Adrenal gland (tissue), 12 donors: Measurements from ENCODE around the gene LY9. TPM values are rescaled to one million over a fixed set of nuclear protein-coding genes. Genes with fewer than 3 reads are reported as not detected.

Experiments used
- DNase-seq, 7 donors: peaks; one replicate each; pipeline ENCODE4 v3.0.0-alpha.2; 2019 to 2020
- H3K27ac ChIP-seq, 5 donors: fragments of 200-600 bp; sonication (generic) in 4 of 5; 1 replicate in 3 of 5; 2 replicates in 2 of 5; pipeline versions ENCODE4 v1.5.1 to v1.8.0; 2016 to 2020; ENCODE audit warnings: mild to moderate bottlenecking in 1 of 5
- H3K27me3 ChIP-seq: fragments of 200-600 bp; 2 replicates; pipeline ENCODE4 v1.8.0; 2021
- H3K36me3 ChIP-seq, 2 donors: fragments of 200-600 bp; replicated peaks in 1 of 2; 1 replicate in 1 of 2; 2 replicates in 1 of 2; pipeline versions ENCODE4 v1.5.1 to v1.8.0; 2018 to 2022
- H3K4me1 ChIP-seq, 2 donors: fragments of 200-600 bp; replicated peaks in 1 of 2; 1 replicate in 1 of 2; 2 replicates in 1 of 2; pipeline versions ENCODE4 v1.5.1 to v1.8.0; 2018 to 2021
- H3K4me3 ChIP-seq, 4 donors: fragments of 200-600 bp; sonication (generic) in 3 of 4; one replicate each; pipeline ENCODE4 v1.5.1; 2016 to 2018
- H3K9me3 ChIP-seq, 3 donors: fragments of 200-600 bp; sonication (generic) in 1 of 3; replicated peaks in 1 of 3; 1 replicate in 2 of 3; 2 replicates in 1 of 3; pipeline versions ENCODE4 v1.5.1 to v1.8.0; 2016 to 2021
- CTCF ChIP-seq, 6 experiments: fragments of 450-650 bp in 4 of 6; fragments of 200-600 bp in 2 of 6; sonication (generic) in 1 of 6; IDR thresholded peaks; 1 replicate in 5 of 6; 2 replicates in 1 of 6; pipeline versions ENCODE4 v1.5.1 to v1.8.0; 2016 to 2021; ENCODE audit warnings: antibody characterized with exemption in 6 of 6, mild to moderate bottlenecking in 2 of 6, moderate library complexity in 1 of 6
- POLR2A ChIP-seq, 2 donors: fragments of 450-650 bp; IDR thresholded peaks; one replicate each; pipeline ENCODE4 v1.6.1; 2017; ENCODE audit warnings: antibody characterized with exemption in 2 of 2, mild to moderate bottlenecking in 2 of 2, moderate library complexity in 1 of 2
- WGBS, 4 donors: extraction: QIAGEN DNeasy Blood & Tissue Kit in 2 of 4; methylation state at CpG; one replicate each; pipeline versions ENCODE4 v1.1.5 to v1.1.7; 2013 to 2017; 5-methylcytosine and 5-hydroxymethylcytosine counted together
- intact Hi-C, 2 donors: fragments of 100-400 bp; cut with DNase I; formaldehyde crosslinking; loops; one replicate each; pipeline versions ENCODE4 v1.14.1 to v1.15.0; 2022 to 2023
- polyA plus RNA-seq, 3 donors: library from polyadenylated mRNA; stranded (reverse); fragments of 200-250 nt in 2 of 3; fragments of 350-450 nt in 1 of 3; fragmentation: Illumina TruSeq in 1 of 3; extraction: RNeasy Lipid Tissue Mini Kit (QIAGEN cat#74804) in 1 of 3; gene quantifications; one replicate each; pipeline ENCODE4 v1.2.3, GENCODE V29; 2013 to 2014
- total RNA-seq, 9 donors: library from RNA; depleted of rRNA in 4 of 9; stranded (reverse); fragments of >200 nt in 4 of 9; fragments of 120-200 nt in 1 of 9; fragmentation: NEBNext Ultra II Directional in 1 of 9; extraction: Animal tissue kit (Norgen Biotek cat#: 25700) in 1 of 9; gene quantifications; one replicate each; pipeline versions ENCODE4 v1.1.0 to v1.2.4, GENCODE V29; 2013 to 2023
- donor health status: healthy with polysubstance abuse.
- donor health status: Bipolar disorder and iron deficiency.
- donor health status: DM: yes; HTN: yes; CAD: no.
- donor health status: DM: no; HTN: no; CAD: no.
- donor health status: DM: no; HTN: no; CAD: no.
- donor health status: DM: yes; HTN: yes; CAD: no.

LY9 gene
- total and polyA plus RNA-seq, 12 donors = 0.14 to 1.3 (median 0.34) TPM; not detected in 2

GRCh38 chr1:160801836-160802580 is 6.0 kb downstream of the LY9 start:
- WGBS, 4 donors = 92 to 94% (median 93%) methylated on average over 16 to 43 of the region's 43 CpGs
- no peak for DNase-seq
- Histone ChIP-seq H3K4me1 (no peaks in the 10 kb centered on the region), H3K36me3 (no peaks in the 10 kb centered on the region), H3K4me3 (no peak overlapping the region), H3K9me3 (peaks cover 0 to 8% (median 0%) of the 10 kb centered on the region in 3 donors), H3K27me3 (no peaks in the 10 kb centered on the region), H3K27ac (no peak overlapping the region)
- intact Hi-C loops = no loop called here
- TF ChIP-seq POLR2A (IDR thresholded peaks at IDR 0.05) = no peak
- no peak for TF ChIP-seq CTCF (IDR thresholded peaks at IDR 0.05)

- H3K27me3 ChIP-seq = no peaks in the 10 kb centered on the region
- 56 to 76% (median 67%) methylated on average over 1 of the region's 1 CpG for WGBS, 4 donors
- no peaks in the 10 kb centered on the region for H3K36me3 ChIP-seq
- DNase-seq = no peak
- no peak overlapping the region for H3K4me3 ChIP-seq
- TF ChIP-seq CTCF (IDR thresholded peaks at IDR 0.05) = no peak
- no peak for TF ChIP-seq POLR2A (IDR thresholded peaks at IDR 0.05)
- peaks cover 0 to 8% (median 0%) of the 10 kb centered on the region in 3 donors for H3K9me3 ChIP-seq
- H3K27ac ChIP-seq = no peak overlapping the region
- intact Hi-C loops = no loop called here
- no peaks in the 10 kb centered on the region for H3K4me1 ChIP-seq
Observed at GRCh38 chr1:160806109-160806665, 10.2 kb downstream of the LY9 start.

- peaks cover 0 to 8% (median 0%) of the 10 kb centered on the region in 3 donors for H3K9me3 ChIP-seq
- intact Hi-C loops = no loop called here
Observed at GRCh38 chr1:160806784-160807183, 10.8 kb downstream of the LY9 start.

GRCh38 chr1:160807247-160807646 is 11.3 kb downstream of the LY9 start:
- Histone ChIP-seq H3K36me3 (no peaks in the 10 kb centered on the region), H3K27me3 (no peaks in the 10 kb centered on the region), H3K4me3 (no peak overlapping the region), H3K4me1 (no peaks in the 10 kb centered on the region), H3K9me3 (peaks cover 0 to 8% (median 0%) of the 10 kb centered on the region in 3 donors), H3K27ac (no peak overlapping the region)
- 75 to 90% (median 79%) methylated on average over 3 of the region's 3 CpGs for WGBS, 4 donors
- intact Hi-C loops = no loop called here
- DNase-seq = no peak
- no peak for TF ChIP-seq CTCF (IDR thresholded peaks at IDR 0.05)
- no peak for TF ChIP-seq POLR2A (IDR thresholded peaks at IDR 0.05)

More at GRCh38 chr1:160806784-160807183, 10.8 kb downstream of the LY9 start:
- no peak for TF ChIP-seq POLR2A (IDR thresholded peaks at IDR 0.05)
- TF ChIP-seq CTCF (IDR thresholded peaks at IDR 0.05) = no peak
- Histone ChIP-seq H3K27me3 (no peaks in the 10 kb centered on the region), H3K36me3 (no peaks in the 10 kb centered on the region), H3K4me3 (no peak overlapping the region), H3K4me1 (no peaks in the 10 kb centered on the region), H3K27ac (no peak overlapping the region)
- DNase-seq = no peak
